ENCODE results near the gene FASLG. TPM values are rescaled to one million over a fixed set of nuclear protein-coding genes. Genes with fewer than 3 reads are reported as not detected.

The FASLG gene
- total RNA-seq, 2 experiments from 2014 or later: 3.6 to 3.9 TPM

DNA sequence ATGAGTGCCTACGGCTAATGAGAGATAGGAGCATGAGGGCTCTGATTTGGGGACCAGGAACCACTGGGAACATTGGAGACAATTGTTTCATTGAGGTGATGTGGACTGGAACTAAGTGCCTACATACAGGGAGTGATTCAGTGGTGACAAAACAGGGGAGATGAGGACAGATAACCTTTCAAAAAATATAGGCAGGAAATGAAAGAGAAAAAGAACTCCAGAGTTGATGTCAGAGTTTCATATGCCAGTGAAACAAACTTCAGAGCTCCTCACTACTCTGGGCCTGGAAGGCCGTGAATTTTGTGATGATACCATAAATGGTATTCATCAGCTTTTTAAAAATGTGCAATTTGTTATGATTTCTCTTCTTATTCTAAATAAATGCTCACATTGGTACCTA is 39.3 kb downstream of the FASLG start:
- peak overlapping the region; percentile 40 for H3K4me3 Mint-ChIP-seq
- H3K27ac Mint-ChIP-seq: peak overlapping the region; percentile 94
- ChIA-PET POLR2A (interaction anchor here (0.7 to 4.0 kb wide), 7 partner anchors 10 to 59 kb away, joined by 3 to 21 read pairs (median 9); partner anchors contain the start of gene FASLG), CTCF (interaction anchor here (1.0 to 1.2 kb wide), 2 partner anchors 19 to 22 kb away, joined by 3 read pairs; no protein-coding TSS in a partner anchor)
- DNase-seq: no peak
- H3K36me3 Mint-ChIP-seq (ENCODE audit: low read depth): peaks cover 8% of the 10 kb centered on the region
- H3K9me3 Mint-ChIP-seq: no peaks in the 10 kb centered on the region
- peaks cover 47% of the 10 kb centered on the region for H3K4me1 Mint-ChIP-seq
- H3K27me3 Mint-ChIP-seq: peaks cover 2% of the 10 kb centered on the region

DNA sequence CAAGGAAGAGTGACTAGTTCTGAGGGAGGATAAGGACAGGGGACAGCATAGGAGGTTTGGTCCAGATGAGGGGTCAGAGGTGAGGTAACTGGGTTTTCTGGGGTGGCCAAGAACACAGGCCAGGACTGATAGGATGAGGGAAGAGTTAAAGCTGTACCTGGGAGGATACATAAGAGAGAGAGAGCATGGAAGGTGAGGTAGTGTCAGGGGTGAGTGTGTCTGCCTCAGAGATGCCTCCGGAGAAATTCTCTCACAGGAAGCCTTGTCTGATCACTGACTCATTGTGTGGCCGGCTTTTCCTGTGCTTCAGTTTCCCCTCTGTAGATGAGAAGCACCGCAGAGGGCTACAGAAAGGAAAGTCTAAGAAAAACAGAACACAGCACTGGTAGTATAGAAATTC is 40.2 kb downstream of the FASLG start:
- Mint-ChIP-seq H3K4me1 (peaks cover 47% of the 10 kb centered on the region), H3K27ac (peak overlapping the region; percentile 94)
- CTCF ChIA-PET: interaction anchor here (1.0 to 1.4 kb wide), 4 partner anchors 18 to 32 kb away, joined by 3 to 8 read pairs (median 4); no protein-coding TSS in a partner anchor

DNA sequence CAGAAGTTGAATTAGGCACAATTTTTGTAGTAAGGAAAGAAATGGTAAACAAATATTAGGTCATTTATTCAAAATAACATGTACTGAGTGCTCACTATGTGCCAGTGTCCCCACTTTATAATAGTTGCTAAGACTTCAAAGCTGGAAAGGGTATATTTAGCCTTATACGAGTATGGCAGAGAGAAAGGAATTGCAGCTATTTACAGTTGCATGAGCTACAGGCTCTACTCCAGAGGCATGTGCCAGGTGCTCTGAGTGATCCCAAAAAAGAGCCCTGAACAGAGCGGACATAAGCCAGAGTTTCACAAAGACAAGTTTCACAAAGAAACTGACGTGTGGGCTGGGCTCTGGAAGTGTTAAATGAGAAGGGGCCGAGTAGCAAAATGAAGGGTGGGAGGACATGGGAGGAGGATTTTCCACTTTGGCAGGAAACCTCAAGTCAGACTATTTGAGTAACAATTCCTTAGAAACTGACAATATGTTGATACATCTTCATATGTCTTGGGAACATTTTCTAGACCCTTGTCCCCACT is 40.9 kb downstream of the FASLG start:
- Mint-ChIP-seq H3K4me1 (peaks cover 47% of the 10 kb centered on the region), H3K27me3 (peaks cover 2% of the 10 kb centered on the region), H3K36me3 (ENCODE audit: low read depth) (peaks cover 8% of the 10 kb centered on the region), H3K4me3 (peak overlapping the region; percentile 18), H3K27ac (peak overlapping the region; percentile 94), H3K9me3 (no peaks in the 10 kb centered on the region)
- no peak for DNase-seq
- POLR2A ChIA-PET: interaction anchor here (0.8 to 4.0 kb wide), 14 partner anchors 9 to 62 kb away, joined by 3 to 21 read pairs (median 4); partner anchors contain the start of gene FASLG
- CTCF ChIA-PET: interaction anchor here (0.9 to 1.4 kb wide), 4 partner anchors 20 to 41 kb away, joined by 3 to 8 read pairs (median 4); partner anchors contain the start of gene FASLG

More for the DNA sequence above, 40.2 kb downstream of the FASLG start:
- H3K4me3 Mint-ChIP-seq: peak overlapping the region; percentile 18
- H3K36me3 Mint-ChIP-seq (ENCODE audit: low read depth): peaks cover 8% of the 10 kb centered on the region
- POLR2A ChIA-PET: interaction anchor here (0.8 to 4.0 kb wide), 15 partner anchors 9 to 61 kb away, joined by 3 to 21 read pairs (median 4); partner anchors contain the start of gene FASLG
- no peaks in the 10 kb centered on the region for H3K9me3 Mint-ChIP-seq
- peaks cover 2% of the 10 kb centered on the region for H3K27me3 Mint-ChIP-seq
- DNase-seq: peak; percentile 82

DNA sequence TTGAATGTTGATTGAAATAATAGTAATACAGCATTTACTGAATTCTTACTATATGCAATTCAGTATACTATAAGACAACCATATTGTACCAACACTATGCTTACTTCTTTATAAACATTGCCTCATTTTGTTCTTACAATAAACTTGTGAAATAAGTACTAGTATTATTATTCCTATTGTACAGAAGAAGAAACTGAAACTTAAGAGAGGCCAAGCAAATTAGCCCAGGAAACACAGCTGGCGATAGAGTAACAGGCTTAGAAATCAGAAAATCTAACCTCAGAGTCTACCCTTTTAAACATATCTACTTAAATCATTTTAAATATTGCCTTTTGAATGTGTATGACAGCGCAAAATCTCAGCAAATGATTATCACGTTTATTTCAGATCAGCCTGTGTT is 41.7 kb downstream of the FASLG start:
- H3K27me3 Mint-ChIP-seq: no peaks in the 10 kb centered on the region
- peaks cover 4% of the 10 kb centered on the region for H3K36me3 Mint-ChIP-seq (ENCODE audit: low read depth)
- H3K4me1 Mint-ChIP-seq: peaks cover 44% of the 10 kb centered on the region
- no peak for DNase-seq
- no peak overlapping the region for H3K27ac Mint-ChIP-seq
- ChIA-PET CTCF (interaction anchor here (0.9 to 1.3 kb wide), 2 partner anchors 17 to 42 kb away, joined by 3 to 5 read pairs; partner anchors contain the start of gene FASLG), POLR2A (interaction anchor here (1.4 to 4.0 kb wide), 4 partner anchors 8 to 41 kb away, joined by 4 to 21 read pairs (median 12); partner anchors contain the start of gene FASLG)
- no peak overlapping the region for H3K4me3 Mint-ChIP-seq
- H3K9me3 Mint-ChIP-seq: no peaks in the 10 kb centered on the region

DNA sequence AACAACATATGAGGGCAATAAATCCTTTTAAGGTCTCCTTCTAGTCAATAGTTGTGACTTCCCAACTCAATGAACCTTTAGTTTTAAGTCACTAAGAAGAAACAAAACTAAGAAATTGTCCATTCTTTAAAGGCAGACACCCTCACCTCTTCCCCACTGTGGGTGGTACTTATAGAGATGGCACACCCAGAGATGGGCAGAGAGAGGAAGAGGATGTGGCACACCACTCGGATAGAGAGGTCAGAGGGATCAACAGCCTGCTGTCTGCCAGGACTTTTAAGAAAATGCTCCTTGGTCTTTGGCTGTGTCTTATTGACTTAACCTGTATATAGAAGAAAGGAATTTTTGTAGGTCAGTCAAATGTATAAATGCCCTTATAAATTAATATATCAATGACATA is 45.1 kb downstream of the FASLG start:
- ChIA-PET POLR2A (interaction anchor here (0.9 to 1.6 kb wide), 2 partner anchors 14 to 40 kb away, joined by 3 to 4 read pairs; no protein-coding TSS in a partner anchor), CTCF (interaction anchor here (0.8 to 1.6 kb wide), 6 partner anchors 14 to 67 kb away, joined by 3 to 5 read pairs (median 3); no protein-coding TSS in a partner anchor)
- peak; percentile 55 for DNase-seq
- Mint-ChIP-seq H3K27ac (no peak overlapping the region), H3K27me3 (peaks cover 14% of the 10 kb centered on the region), H3K4me1 (peaks cover 38% of the 10 kb centered on the region), H3K36me3 (ENCODE audit: low read depth) (no peaks in the 10 kb centered on the region), H3K9me3 (no peaks in the 10 kb centered on the region), H3K4me3 (no peak overlapping the region)

DNA sequence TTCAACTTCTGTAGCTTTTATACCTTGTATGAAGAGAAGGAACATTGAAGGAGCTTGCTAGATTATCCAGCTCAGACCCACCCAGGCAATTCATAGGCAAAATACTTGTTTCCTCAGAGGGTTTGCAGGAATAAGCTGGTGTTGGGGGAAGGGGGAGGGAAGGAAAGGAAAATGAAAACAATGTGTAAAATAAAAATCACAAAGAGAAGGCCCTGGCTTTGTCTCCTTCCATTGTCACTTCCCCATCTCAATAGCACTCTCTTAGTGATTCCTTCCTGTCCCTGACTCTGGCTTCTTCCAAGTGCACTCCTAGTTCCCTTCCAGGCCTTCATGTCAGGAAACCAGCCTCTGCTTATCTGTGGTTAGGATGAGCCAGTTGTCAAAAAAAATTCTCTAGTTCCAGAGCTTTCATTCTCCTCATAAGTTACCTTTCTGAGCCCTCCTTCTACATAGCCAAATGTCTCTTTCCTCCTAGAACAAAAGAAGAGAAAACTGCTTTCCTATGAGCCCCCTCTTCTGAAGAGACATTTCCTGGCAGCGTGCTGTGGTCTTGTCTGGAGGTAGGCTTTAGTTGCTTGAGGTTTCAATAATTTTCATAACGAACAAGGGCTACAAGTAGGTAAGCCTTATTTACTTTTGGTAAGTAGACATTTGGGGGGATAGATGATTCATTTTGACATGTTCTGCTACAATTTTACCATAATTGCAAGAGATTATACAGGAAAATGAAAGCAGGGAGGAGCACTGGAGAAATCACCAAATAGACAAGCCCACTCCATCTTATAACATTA is 45.7 kb downstream of the FASLG start:
- ChIA-PET CTCF (interaction anchor here (0.8 to 1.6 kb wide), 7 partner anchors 13 to 67 kb away, joined by 3 to 6 read pairs (median 3); no protein-coding TSS in a partner anchor), POLR2A (interaction anchor here (0.9 to 1.6 kb wide), 2 partner anchors 13 to 41 kb away, joined by 3 to 4 read pairs; no protein-coding TSS in a partner anchor)
- DNase-seq: no peak
- Mint-ChIP-seq H3K4me1 (peaks cover 38% of the 10 kb centered on the region), H3K27ac (no peak overlapping the region), H3K4me3 (no peak overlapping the region), H3K9me3 (no peaks in the 10 kb centered on the region), H3K27me3 (peaks cover 19% of the 10 kb centered on the region), H3K36me3 (ENCODE audit: low read depth) (no peaks in the 10 kb centered on the region)

DNA sequence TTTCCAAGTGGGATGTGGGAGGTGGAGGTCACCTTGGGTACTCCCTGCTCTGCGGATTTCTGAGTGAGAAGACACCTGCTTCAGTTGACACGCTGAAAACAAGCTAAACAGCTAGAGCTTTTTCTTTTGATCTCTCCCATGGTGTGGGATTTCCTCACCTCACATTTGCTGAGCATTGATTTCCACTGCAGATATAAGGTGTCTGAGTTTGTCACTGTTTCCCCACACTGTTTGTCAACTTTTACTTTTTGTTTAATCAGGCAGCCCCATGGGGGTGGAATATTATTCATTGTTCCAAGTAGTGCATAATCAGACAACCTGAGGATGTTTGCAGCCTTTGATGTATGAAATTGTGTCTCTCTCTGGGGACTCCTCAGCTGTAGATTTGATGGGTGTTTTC is 49.5 kb downstream of the FASLG start:
- DNase-seq: peak; percentile 30
- H3K36me3 Mint-ChIP-seq (ENCODE audit: low read depth): no peaks in the 10 kb centered on the region
- CTCF ChIA-PET: interaction anchor here (1.3 to 2.2 kb wide), 4 partner anchors 9 to 99 kb away, joined by 5 to 8 read pairs (median 6); no protein-coding TSS in a partner anchor
- peaks cover 20% of the 10 kb centered on the region for H3K27me3 Mint-ChIP-seq
- H3K27ac Mint-ChIP-seq: no peak overlapping the region
- H3K4me1 Mint-ChIP-seq: peaks cover 33% of the 10 kb centered on the region
- no peaks in the 10 kb centered on the region for H3K9me3 Mint-ChIP-seq
- no peak overlapping the region for H3K4me3 Mint-ChIP-seq
- POLR2A ChIA-PET: interaction anchor here (0.8 to 1.5 kb wide), 6 partner anchors 9 to 69 kb away, joined by 3 to 9 read pairs (median 4); no protein-coding TSS in a partner anchor

DNA sequence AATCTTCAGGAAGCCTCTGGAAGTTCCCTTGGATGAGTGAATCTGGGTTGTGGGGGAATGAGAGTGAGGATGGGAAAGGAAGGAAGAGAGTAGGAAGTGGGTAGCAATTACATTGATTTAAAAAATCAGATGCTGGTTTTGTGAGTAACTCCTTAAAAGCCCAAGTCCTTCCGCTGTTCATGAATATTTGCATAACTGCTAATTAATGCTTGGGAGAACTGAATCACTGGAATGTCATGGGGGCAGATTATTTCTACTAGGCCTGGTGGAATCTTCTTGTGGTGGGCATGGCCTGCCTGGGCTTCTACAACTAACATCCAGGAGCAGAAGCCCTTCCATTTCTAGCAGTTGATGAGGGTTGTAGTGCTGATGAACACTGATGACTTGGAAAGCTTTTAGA is 52.7 kb downstream of the FASLG start:
- ChIA-PET CTCF (no interaction called here), POLR2A (no interaction called here)
- Mint-ChIP-seq H3K4me3 (no peak overlapping the region), H3K27ac (no peak overlapping the region), H3K4me1 (peaks cover 36% of the 10 kb centered on the region), H3K9me3 (no peaks in the 10 kb centered on the region), H3K27me3 (peaks cover 25% of the 10 kb centered on the region), H3K36me3 (ENCODE audit: low read depth) (peaks cover 2% of the 10 kb centered on the region)
- no peak for DNase-seq

DNA sequence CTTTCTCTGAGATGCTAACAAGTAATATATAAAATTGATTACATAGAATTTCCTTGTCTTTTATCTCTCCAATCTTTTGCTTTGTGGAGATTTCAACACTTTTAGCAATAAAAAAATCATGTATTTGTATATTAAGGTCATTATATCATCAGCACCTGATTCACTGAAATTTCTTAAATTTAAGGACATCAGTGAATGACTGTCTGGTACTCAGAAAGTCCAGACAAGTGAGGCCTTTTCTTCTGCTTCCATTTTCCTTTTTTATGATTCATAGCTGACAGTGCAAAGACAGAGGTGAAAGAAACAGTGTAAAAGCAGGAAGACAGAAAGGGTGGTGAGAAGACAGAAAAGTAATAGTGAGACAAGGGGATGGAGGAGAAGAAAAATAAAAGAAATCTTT is 54.6 kb downstream of the FASLG start:
- POLR2A ChIA-PET: interaction anchor here (0.7 to 1.8 kb wide), 2 partner anchors 12 to 14 kb away, joined by 4 read pairs; no protein-coding TSS in a partner anchor
- no peak for DNase-seq
- peaks cover 28% of the 10 kb centered on the region for H3K4me1 Mint-ChIP-seq
- H3K27ac Mint-ChIP-seq: no peak overlapping the region
- H3K27me3 Mint-ChIP-seq: peaks cover 22% of the 10 kb centered on the region
- H3K4me3 Mint-ChIP-seq: no peak overlapping the region
- peaks cover 2% of the 10 kb centered on the region for H3K36me3 Mint-ChIP-seq (ENCODE audit: low read depth)
- H3K9me3 Mint-ChIP-seq: no peaks in the 10 kb centered on the region
- CTCF ChIA-PET: interaction anchor here (1.4 to 1.6 kb wide), 3 partner anchors 10 to 78 kb away, joined by 3 to 7 read pairs (median 3); no protein-coding TSS in a partner anchor

Other genes with a start within 250 kb of the FASLG start
- not detected for gene C1orf105, start 238.4 kb upstream of the FASLG start, total RNA-seq
- gene PIGC, start 215.0 kb upstream of the FASLG start, total RNA-seq: 10 to 100 TPM; 24.5 to 26.2 TPM
- 10 to 100 TPM; 27.3 to 30.8 TPM for gene SUCO, start 126.0 kb upstream of the FASLG start, total RNA-seq

All from activated CD4-positive, alpha-beta memory T cell treated with anti-CD3 and anti-CD28 coated beads, Interleukin-2, amount 10 ng/mL, durations not matched to agents 7 days and 5 days (primary cell).